ENCODE results near the gene ACSF2. TPM values are rescaled to one million over a fixed set of nuclear protein-coding genes. Genes with fewer than 3 reads are reported as not detected.

Gene ACSF2
- total and polyA plus RNA-seq, 2 experiments from 2014 or later = 43.1 to 47.9 TPM

GRCh38 chr17:50483266-50483665 is 57.2 kb downstream of the ACSF2 start:
- H2AFZ ChIP-seq = no peak overlapping the region
- no peaks in the 10 kb centered on the region for H3K27me3 ChIP-seq
- no peak for TF ChIP-seq EZH2 (IDR thresholded peaks at IDR 0.05; ENCODE audit: borderline replicate concordance)
- TF ChIP-seq CTCF (IDR thresholded peaks at IDR 0.05; ENCODE audit: poor library complexity) = no peak
- TF ChIP-seq EZH2phosphoT487 (IDR thresholded peaks at IDR 0.05; ENCODE audit: low read depth, severe bottlenecking, unreplicated experiment) = no peak
- no peak for DNase-seq (ENCODE audit: low spot score)
- no peak overlapping the region for H3K27ac ChIP-seq
- H4K20me1 ChIP-seq (ENCODE audit: insufficient read depth, poor library complexity, severe bottlenecking) = no peaks in the 10 kb centered on the region
- H3K4me2 ChIP-seq = no peak overlapping the region
- H3K4me1 ChIP-seq (ENCODE audit: insufficient read depth) = peaks cover 11% of the 10 kb centered on the region
- no peak overlapping the region for H3K4me3 ChIP-seq
- 89% methylated on average over 5 of the region's 5 CpGs for WGBS (ENCODE audit: low lambda C conversion rate, missing lambda C conversion rate)
- H3K79me2 ChIP-seq = peaks cover 15% of the 10 kb centered on the region
- no peaks in the 10 kb centered on the region for H3K9me2 ChIP-seq (replicated peaks; ENCODE audit: insufficient read depth)
- H3K36me3 ChIP-seq (replicated peaks; ENCODE audit: insufficient read depth, low read depth) = no peaks in the 10 kb centered on the region
- H3K9me3 ChIP-seq (ENCODE audit: low read depth) = no peaks in the 10 kb centered on the region

DNA sequence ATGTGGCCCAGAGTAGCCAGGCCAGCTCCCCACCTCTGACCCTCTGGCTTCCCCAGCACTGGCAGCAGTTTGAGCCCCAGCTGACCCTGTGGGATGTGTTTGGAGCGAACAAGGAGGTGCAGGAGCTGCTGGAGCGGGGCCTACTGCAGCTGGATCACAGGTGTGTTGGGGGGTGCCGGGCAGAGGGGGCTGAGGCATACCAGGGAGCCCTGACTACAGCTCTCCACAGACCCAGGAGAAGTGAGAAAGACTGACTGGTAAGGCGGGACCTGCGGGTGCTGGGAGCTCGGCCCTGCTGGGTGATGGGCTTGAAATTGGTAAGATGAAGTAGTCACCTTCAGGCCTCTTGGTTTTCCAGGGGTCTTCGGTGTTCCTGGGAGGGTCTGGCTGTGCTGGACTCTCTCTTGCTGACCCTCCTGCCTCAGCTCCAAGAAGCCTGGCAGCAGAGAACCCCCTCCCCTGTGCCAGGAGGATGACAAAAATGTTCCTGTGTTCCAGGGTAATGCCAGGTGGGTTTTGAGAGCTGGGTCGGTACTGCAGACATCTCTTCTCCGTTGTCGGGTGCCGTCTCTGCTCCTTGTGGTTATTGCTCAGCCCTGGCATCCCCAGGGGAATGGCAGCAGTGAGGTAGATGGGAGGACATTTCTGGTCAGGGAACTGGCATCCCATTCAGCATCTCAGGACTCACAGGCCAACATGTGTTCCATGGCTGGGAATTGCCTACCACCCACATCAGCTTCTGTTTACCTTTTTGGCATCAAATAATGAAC is 58.6 kb downstream of the ACSF2 start:
- 99% methylated on average over 10 of the region's 11 CpGs for WGBS (ENCODE audit: low lambda C conversion rate, missing lambda C conversion rate)
- H3K9me2 ChIP-seq (replicated peaks; ENCODE audit: insufficient read depth) = no peaks in the 10 kb centered on the region
- no peak for TF ChIP-seq EZH2 (IDR thresholded peaks at IDR 0.05; ENCODE audit: borderline replicate concordance)
- no peak overlapping the region for H2AFZ ChIP-seq
- H3K36me3 ChIP-seq (replicated peaks; ENCODE audit: insufficient read depth, low read depth) = no peaks in the 10 kb centered on the region
- no peaks in the 10 kb centered on the region for H4K20me1 ChIP-seq (ENCODE audit: insufficient read depth, poor library complexity, severe bottlenecking)
- no peak for DNase-seq (ENCODE audit: low spot score)
- no peak overlapping the region for H3K4me3 ChIP-seq
- no peak overlapping the region for H3K27ac ChIP-seq
- peaks cover 15% of the 10 kb centered on the region for H3K79me2 ChIP-seq
- no peaks in the 10 kb centered on the region for H3K9me3 ChIP-seq (ENCODE audit: low read depth)
- no peak overlapping the region for H3K4me2 ChIP-seq
- H3K27me3 ChIP-seq = no peaks in the 10 kb centered on the region
- peaks cover 10% of the 10 kb centered on the region for H3K4me1 ChIP-seq (ENCODE audit: insufficient read depth)

GRCh38 chr17:50487213-50488096 is 61.4 kb downstream of the ACSF2 start:
- TF ChIP-seq EZH2phosphoT487 (IDR thresholded peaks at IDR 0.05; ENCODE audit: low read depth, severe bottlenecking, unreplicated experiment) = no peak
- TF ChIP-seq EZH2 (IDR thresholded peaks at IDR 0.05; ENCODE audit: borderline replicate concordance) = no peak
- no peak for TF ChIP-seq CTCF (IDR thresholded peaks at IDR 0.05; ENCODE audit: poor library complexity)
- H3K27ac ChIP-seq = no peak overlapping the region
- H3K79me2 ChIP-seq = no peaks in the 10 kb centered on the region
- no peak overlapping the region for H3K4me2 ChIP-seq
- no peaks in the 10 kb centered on the region for H3K9me2 ChIP-seq (replicated peaks; ENCODE audit: insufficient read depth)
- no peaks in the 10 kb centered on the region for H4K20me1 ChIP-seq (ENCODE audit: insufficient read depth, poor library complexity, severe bottlenecking)
- DNase-seq (ENCODE audit: low spot score) = no peak
- H3K36me3 ChIP-seq (replicated peaks; ENCODE audit: insufficient read depth, low read depth) = no peaks in the 10 kb centered on the region
- H2AFZ ChIP-seq = no peak overlapping the region
- no peak overlapping the region for H3K4me3 ChIP-seq
- WGBS (ENCODE audit: low lambda C conversion rate, missing lambda C conversion rate) = 88% methylated on average over 17 of the region's 17 CpGs
- H3K27me3 ChIP-seq = no peaks in the 10 kb centered on the region
- H3K9me3 ChIP-seq (ENCODE audit: low read depth) = no peaks in the 10 kb centered on the region
- H3K4me1 ChIP-seq (ENCODE audit: insufficient read depth) = peaks cover 3% of the 10 kb centered on the region

GRCh38 chr17:50488880-50489279 is 62.9 kb downstream of the ACSF2 start:
- TF ChIP-seq CTCF (IDR thresholded peaks at IDR 0.05; ENCODE audit: poor library complexity) = no peak
- no peak for TF ChIP-seq EZH2 (IDR thresholded peaks at IDR 0.05; ENCODE audit: borderline replicate concordance)
- TF ChIP-seq EZH2phosphoT487 (IDR thresholded peaks at IDR 0.05; ENCODE audit: low read depth, severe bottlenecking, unreplicated experiment) = no peak
- H3K36me3 ChIP-seq (replicated peaks; ENCODE audit: insufficient read depth, low read depth) = no peaks in the 10 kb centered on the region
- 90% methylated on average over 2 of the region's 2 CpGs for WGBS (ENCODE audit: low lambda C conversion rate, missing lambda C conversion rate)
- no peaks in the 10 kb centered on the region for H3K4me1 ChIP-seq (ENCODE audit: insufficient read depth)
- no peak for DNase-seq (ENCODE audit: low spot score)
- no peaks in the 10 kb centered on the region for H4K20me1 ChIP-seq (ENCODE audit: insufficient read depth, poor library complexity, severe bottlenecking)
- H3K4me3 ChIP-seq = no peak overlapping the region
- no peaks in the 10 kb centered on the region for H3K79me2 ChIP-seq
- no peaks in the 10 kb centered on the region for H3K9me2 ChIP-seq (replicated peaks; ENCODE audit: insufficient read depth)
- no peak overlapping the region for H3K27ac ChIP-seq
- no peaks in the 10 kb centered on the region for H3K9me3 ChIP-seq (ENCODE audit: low read depth)
- H2AFZ ChIP-seq = no peak overlapping the region
- H3K27me3 ChIP-seq = no peaks in the 10 kb centered on the region
- H3K4me2 ChIP-seq = no peak overlapping the region
